ENCODE measurements around the gene FAM76A. TPM values are rescaled to one million over a fixed set of nuclear protein-coding genes. Genes with fewer than 3 reads are reported as not detected.
"Not testable (repeated sequence)": the region's sequence is repeated elsewhere in the genome, so short reads cannot be mapped to it uniquely, and the experiment has no call there.

Gene FAM76A
- polyA plus RNA-seq, 1 donor (not counting 4 experiments of a cell fraction or from before 2014, with no cell fraction given) = 13.5 TPM

DNA sequence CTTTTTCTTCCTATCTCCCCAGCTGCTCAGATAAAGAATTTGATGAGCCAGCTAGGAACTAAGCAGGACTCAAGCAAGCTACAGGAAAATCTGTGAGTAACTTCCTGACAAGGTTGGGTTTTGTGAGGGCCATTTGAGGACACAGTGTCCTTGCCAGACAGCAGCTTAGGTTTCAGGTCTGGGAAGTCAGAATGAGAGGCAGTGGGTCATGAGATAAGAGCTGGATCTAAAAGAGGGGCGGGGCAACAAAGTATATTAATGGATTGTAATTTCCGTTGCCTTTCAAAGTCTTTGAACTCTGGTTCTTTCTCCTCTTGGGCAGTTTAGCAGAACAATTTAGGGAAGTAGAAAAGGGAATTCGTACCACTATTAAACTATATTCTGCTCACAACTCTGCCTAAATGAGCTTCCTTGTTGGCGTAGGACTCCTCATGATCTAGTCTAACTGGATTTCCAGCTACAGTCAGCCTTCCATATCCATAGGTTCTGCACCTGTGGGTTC, 63.8 kb downstream of the FAM76A start:
- no peak overlapping the region for H3K9ac ChIP-seq (ENCODE audit: control insufficient read depth, extremely low read depth, insufficient read depth, low read length)
- H3K4me2 ChIP-seq (ENCODE audit: control insufficient read depth, extremely low read depth, insufficient read depth, low read depth, low read length) = no peak overlapping the region
- no peak for FAIRE-seq
- H3K9me1 ChIP-seq (ENCODE audit: control insufficient read depth, extremely low read depth, insufficient read depth, low read length) = no peaks in the 10 kb centered on the region
- no peak overlapping the region for H3K4me3 ChIP-seq (ENCODE audit: control insufficient read depth in 2 of 3, extremely low read depth in 1 of 3, insufficient read depth in 2 of 3, low read depth in 1 of 3, low read length in 3 of 3)
- no peaks in the 10 kb centered on the region for H3K9me3 ChIP-seq (ENCODE audit: control insufficient read depth, low read depth, low read length)
- TF ChIP-seq, protein P1, sequence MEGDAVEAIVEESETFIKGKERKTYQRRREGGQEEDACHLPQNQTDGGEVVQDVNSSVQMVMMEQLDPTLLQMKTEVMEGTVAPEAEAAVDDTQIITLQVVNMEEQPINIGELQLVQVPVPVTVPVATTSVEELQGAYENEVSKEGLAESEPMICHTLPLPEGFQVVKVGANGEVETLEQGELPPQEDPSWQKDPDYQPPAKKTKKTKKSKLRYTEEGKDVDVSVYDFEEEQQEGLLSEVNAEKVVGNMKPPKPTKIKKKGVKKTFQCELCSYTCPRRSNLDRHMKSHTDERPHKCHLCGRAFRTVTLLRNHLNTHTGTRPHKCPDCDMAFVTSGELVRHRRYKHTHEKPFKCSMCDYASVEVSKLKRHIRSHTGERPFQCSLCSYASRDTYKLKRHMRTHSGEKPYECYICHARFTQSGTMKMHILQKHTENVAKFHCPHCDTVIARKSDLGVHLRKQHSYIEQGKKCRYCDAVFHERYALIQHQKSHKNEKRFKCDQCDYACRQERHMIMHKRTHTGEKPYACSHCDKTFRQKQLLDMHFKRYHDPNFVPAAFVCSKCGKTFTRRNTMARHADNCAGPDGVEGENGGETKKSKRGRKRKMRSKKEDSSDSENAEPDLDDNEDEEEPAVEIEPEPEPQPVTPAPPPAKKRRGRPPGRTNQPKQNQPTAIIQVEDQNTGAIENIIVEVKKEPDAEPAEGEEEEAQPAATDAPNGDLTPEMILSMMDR (optimal IDR thresholded peaks at IDR 0.05 in 1 of 3, IDR thresholded peaks at IDR 0.05 in 1 of 3, conservative IDR thresholded peaks at IDR 0.05 in 1 of 3; ENCODE audit: extremely low read depth in 1 of 3, insufficient read depth in 2 of 3, low read length in 3 of 3) = no peak
- no peak for TF ChIP-seq EZH2 (IDR thresholded peaks at IDR 0.05; ENCODE audit: low read length)
- no peak for DNase-seq (ENCODE audit: low read depth, low spot score)
- no peak overlapping the region for H3K27ac ChIP-seq (ENCODE audit: control insufficient read depth, insufficient read depth, low read length)
- H3K4me1 ChIP-seq (ENCODE audit: control insufficient read depth, extremely low read depth, insufficient read depth, low read length) = peaks cover 14% of the 10 kb centered on the region
- peaks cover 8 to 11% of the 10 kb centered on the region in 2 experiments for H3K36me3 ChIP-seq (ENCODE audit: control insufficient read depth in 2 of 2, extremely low read depth in 1 of 2, insufficient read depth in 2 of 2, low read length in 2 of 2)
- peaks cover 15% of the 10 kb centered on the region for H3K79me2 ChIP-seq (ENCODE audit: control insufficient read depth, insufficient read depth, low read length)
- no peak overlapping the region for H2AFZ ChIP-seq (ENCODE audit: control insufficient read depth, low read length)
- dilution Hi-C loops (cut with MboI; ENCODE audit: extremely low pct_ligation_motif_present, low sequenced_read_pairs) = no loop called here
- no peaks in the 10 kb centered on the region for H3K27me3 ChIP-seq (ENCODE audit: control insufficient read depth, extremely low read depth, insufficient read depth, low read length)
- H4K20me1 ChIP-seq (ENCODE audit: control insufficient read depth, extremely low read depth, insufficient read depth, low read length) = no peaks in the 10 kb centered on the region

DNA sequence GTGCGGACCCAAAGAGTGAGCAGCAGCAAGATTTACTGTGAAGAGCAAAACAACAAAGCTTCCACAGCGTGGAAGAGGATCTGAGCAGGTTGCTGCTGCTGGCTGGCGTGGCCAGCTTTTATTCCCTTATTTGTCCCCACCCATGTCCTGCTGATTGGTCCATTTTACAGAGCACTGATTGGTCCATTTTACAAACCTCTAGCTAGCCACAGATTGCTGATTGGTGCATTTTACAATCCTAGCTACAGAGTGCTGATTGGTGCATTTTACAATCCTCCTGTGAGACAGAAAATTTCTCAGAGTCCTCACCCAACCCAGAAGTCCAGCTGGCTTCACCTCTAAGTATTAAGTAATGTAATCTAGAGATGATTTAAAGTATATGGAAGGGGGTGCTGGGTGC, 64.5 kb downstream of the FAM76A start:
- dilution Hi-C loops (cut with MboI; ENCODE audit: extremely low pct_ligation_motif_present, low sequenced_read_pairs); H4K20me1 ChIP-seq (ENCODE audit: control insufficient read depth, extremely low read depth, insufficient read depth, low read length); H3K9me1 ChIP-seq (ENCODE audit: control insufficient read depth, extremely low read depth, insufficient read depth, low read length); H3K9ac ChIP-seq (ENCODE audit: control insufficient read depth, extremely low read depth, insufficient read depth, low read length); H3K4me3 ChIP-seq (ENCODE audit: control insufficient read depth in 2 of 3, extremely low read depth in 1 of 3, insufficient read depth in 2 of 3, low read depth in 1 of 3, low read length in 3 of 3); H3K27ac ChIP-seq (ENCODE audit: control insufficient read depth, insufficient read depth, low read length); H2AFZ ChIP-seq (ENCODE audit: control insufficient read depth, low read length); H3K4me2 ChIP-seq (ENCODE audit: control insufficient read depth, extremely low read depth, insufficient read depth, low read depth, low read length); H3K9me3 ChIP-seq (ENCODE audit: control insufficient read depth, low read depth, low read length); DNase-seq (ENCODE audit: low read depth, low spot score); H3K27me3 ChIP-seq (ENCODE audit: control insufficient read depth, extremely low read depth, insufficient read depth, low read length); FAIRE-seq: not testable (repeated sequence)
- peaks cover 8 to 11% of the 10 kb centered on the region in 2 experiments for H3K36me3 ChIP-seq (ENCODE audit: control insufficient read depth in 2 of 2, extremely low read depth in 1 of 2, insufficient read depth in 2 of 2, low read length in 2 of 2)
- H3K4me1 ChIP-seq (ENCODE audit: control insufficient read depth, extremely low read depth, insufficient read depth, low read length) = peaks cover 14% of the 10 kb centered on the region
- peaks cover 15% of the 10 kb centered on the region for H3K79me2 ChIP-seq (ENCODE audit: control insufficient read depth, insufficient read depth, low read length)

DNA sequence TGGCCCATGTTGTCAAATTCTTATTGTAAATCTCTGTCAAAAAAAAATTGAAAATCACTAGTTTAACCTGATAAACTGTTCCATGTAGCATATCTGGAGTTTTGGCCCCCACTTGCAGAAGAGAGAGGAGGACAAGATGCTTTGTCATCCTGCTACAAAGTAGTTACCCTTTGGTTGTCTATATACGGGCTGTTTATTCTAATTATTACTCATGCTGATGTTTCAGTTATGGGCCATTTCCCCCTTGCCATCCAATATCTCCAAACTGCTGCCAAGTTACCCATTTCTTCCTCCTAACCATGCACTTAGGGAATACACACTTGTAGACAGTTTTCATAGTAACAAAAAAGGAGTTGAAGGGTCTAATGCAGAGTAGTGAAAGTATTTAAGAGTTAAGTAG, 69.8 kb downstream of the FAM76A start:
- H3K36me3 ChIP-seq (ENCODE audit: control insufficient read depth in 2 of 2, extremely low read depth in 1 of 2, insufficient read depth in 2 of 2, low read length in 2 of 2) = peaks cover 11 to 14% of the 10 kb centered on the region in 2 experiments
- dilution Hi-C loops (cut with MboI; ENCODE audit: extremely low pct_ligation_motif_present, low sequenced_read_pairs) = no loop called here
- no peaks in the 10 kb centered on the region for H3K27me3 ChIP-seq (ENCODE audit: control insufficient read depth, extremely low read depth, insufficient read depth, low read length)

More for the DNA sequence above, 69.8 kb downstream of the FAM76A start:
- Histone ChIP-seq H3K9me3 (ENCODE audit: control insufficient read depth, low read depth, low read length) (no peaks in the 10 kb centered on the region), H3K9me1 (ENCODE audit: control insufficient read depth, extremely low read depth, insufficient read depth, low read length) (no peaks in the 10 kb centered on the region), H3K27ac (ENCODE audit: control insufficient read depth, insufficient read depth, low read length) (no peak overlapping the region), H3K4me2 (ENCODE audit: control insufficient read depth, extremely low read depth, insufficient read depth, low read depth, low read length) (no peak overlapping the region), H3K4me1 (ENCODE audit: control insufficient read depth, extremely low read depth, insufficient read depth, low read length) (no peaks in the 10 kb centered on the region), H3K4me3 (ENCODE audit: control insufficient read depth in 2 of 3, extremely low read depth in 1 of 3, insufficient read depth in 2 of 3, low read depth in 1 of 3, low read length in 3 of 3) (no peak overlapping the region), H4K20me1 (ENCODE audit: control insufficient read depth, extremely low read depth, insufficient read depth, low read length) (no peaks in the 10 kb centered on the region), H2AFZ (ENCODE audit: control insufficient read depth, low read length) (no peak overlapping the region), H3K79me2 (ENCODE audit: control insufficient read depth, insufficient read depth, low read length) (no peaks in the 10 kb centered on the region), H3K9ac (ENCODE audit: control insufficient read depth, extremely low read depth, insufficient read depth, low read length) (no peak overlapping the region)
- FAIRE-seq = no peak
- DNase-seq (ENCODE audit: low read depth, low spot score) = no peak
- TF ChIP-seq, protein P1 (optimal IDR thresholded peaks at IDR 0.05 in 1 of 3, IDR thresholded peaks at IDR 0.05 in 1 of 3, conservative IDR thresholded peaks at IDR 0.05 in 1 of 3; ENCODE audit: extremely low read depth in 1 of 3, insufficient read depth in 2 of 3, low read length in 3 of 3) = no peak
- no peak for TF ChIP-seq EZH2 (IDR thresholded peaks at IDR 0.05; ENCODE audit: low read length)
